Activated effector memory CD4-positive, alpha-beta T cell treated with anti-CD3 and anti-CD28 coated beads, Interleukin-2, amount 50 U/mL, for 16 hours (primary cell): ENCODE results near the gene AOAH.
"Not testable (repeated sequence)": the region's sequence is repeated elsewhere in the genome, so short reads cannot be mapped to it uniquely, and the experiment has no call there.

Source experiments
- DNase-seq: peaks from one replicate; pipeline ENCODE4 v3.0.0-alpha.2; 2020

The AOAH gene

DNA sequence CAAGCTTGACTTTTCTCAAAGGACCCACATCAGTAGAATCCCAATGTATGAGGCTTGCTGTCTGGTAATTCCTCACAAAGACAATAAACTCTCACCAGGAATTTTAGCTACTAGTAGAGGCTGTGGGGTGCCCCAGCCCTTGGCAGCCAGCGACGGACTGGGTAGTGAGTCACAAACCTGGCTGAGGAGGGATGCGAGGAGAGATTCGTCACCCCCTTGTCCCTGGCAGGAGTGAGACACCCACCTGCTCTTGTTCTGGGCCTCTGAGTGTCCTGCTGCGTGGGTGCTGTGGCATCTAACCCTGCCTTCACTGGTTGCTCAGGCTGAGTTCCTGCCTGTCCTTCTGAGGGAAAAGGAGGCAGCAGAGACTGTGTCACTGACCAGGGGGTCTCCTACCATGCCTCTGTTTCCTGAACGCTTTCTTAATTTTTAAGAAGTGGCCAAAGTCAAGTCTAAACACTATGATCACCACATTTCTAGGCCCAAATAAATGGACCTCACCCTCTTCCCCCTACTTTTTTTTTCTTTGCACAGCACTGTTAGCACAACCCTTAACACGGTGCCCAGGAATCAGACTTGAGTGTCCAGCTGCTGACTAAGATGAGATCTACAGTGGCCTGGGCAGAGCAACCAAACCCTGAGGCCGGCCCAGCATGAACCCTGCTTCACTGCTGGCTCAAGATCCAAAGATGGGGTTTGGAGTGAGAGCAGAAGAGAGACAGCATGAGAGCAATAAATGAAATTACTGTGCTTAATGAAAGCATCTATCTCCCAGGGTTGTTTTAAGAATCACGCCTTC, 188.2 kb downstream of the AOAH start:
- no peak for DNase-seq

DNA sequence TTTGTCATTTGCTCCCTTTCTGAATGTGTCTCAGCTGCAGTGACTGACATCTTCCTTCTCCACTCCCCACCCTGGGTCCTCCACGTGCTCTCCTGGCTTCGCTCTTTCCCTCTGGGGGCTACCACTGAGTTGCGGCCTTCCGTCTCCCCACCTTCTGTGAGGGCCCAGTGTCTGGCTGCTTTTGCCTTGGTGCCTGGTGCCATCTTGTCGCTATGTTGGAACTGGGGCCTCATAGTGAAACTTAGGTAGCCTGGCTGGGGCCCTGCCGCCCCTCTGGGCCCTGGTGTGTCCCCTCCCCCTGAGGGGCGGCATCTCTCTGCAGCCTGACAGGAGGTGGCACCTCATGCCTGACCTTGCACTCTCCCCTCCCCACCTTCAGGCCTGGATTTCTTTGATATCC, 190.6 kb downstream of the AOAH start:
- no peak for DNase-seq

DNA sequence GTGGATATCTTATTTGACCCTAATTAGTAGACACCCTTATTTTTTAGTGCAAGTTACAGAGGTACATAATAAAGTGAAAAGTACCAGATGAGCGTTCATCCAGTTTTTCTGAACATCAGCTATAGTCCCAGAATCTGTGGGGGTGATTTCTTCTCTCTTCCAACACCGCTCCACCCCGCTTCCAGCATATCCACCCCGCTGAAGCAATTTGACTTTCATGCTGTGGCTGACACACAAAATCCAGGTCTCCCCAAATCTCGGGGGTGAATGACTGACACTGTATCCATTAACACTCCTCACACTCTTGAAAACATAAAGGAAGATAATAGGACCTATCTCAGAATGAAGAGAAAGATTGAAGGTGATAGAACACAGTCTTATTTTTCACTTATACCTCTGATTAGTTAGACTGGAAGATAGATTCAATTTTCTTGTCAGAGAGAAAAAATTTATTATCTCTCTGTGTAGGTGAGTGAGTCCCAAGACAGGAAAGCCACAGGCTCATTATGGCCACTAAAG, 191.3 kb downstream of the AOAH start:
- no peak for DNase-seq

DNA sequence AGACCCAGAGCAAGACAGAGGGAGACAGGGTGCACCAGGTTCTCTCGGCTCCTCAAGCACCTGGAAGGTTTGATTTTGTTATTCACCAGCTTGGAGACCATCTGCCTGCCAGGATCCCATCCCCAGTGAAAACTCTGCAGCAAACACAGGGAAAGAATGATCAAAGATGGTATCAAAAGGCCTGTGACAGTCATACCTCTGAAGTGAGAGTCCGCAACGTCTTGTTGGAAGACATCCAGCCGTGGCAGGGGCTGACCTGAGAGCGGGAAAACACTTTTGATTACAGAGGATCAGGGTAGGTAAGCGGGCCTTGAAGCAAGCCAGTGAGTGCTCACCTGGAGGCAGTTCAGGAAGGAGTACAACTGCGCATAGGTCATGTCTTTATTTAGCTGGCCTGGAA, 192.3 kb downstream of the AOAH start:
- no peak for DNase-seq

- DNase-seq = no peak
Measured at GRCh38 chr7:36530456-36530855, 193.8 kb downstream of the AOAH start.

DNA sequence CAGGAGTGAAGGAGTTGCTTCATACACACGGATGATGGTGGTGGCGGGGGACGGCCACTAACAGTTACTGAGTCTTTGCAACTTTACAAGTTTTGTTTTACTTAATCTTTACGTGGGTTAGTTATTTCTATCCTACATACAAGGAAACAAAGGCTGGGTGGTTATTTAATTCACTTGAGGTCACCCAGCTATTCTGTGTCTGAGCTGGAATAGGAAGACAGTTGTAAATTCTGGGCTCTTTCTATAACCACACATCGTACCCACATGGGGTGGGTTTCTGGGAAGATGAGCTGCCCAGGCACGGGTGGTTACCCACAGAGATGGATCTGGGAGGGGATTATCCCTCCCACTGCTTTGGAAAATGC, 196.8 kb downstream of the AOAH start:
- DNase-seq = no peak

GRCh38 chr7:36526863-36527548, 197.3 kb downstream of the AOAH start:
- DNase-seq = no peak

DNA sequence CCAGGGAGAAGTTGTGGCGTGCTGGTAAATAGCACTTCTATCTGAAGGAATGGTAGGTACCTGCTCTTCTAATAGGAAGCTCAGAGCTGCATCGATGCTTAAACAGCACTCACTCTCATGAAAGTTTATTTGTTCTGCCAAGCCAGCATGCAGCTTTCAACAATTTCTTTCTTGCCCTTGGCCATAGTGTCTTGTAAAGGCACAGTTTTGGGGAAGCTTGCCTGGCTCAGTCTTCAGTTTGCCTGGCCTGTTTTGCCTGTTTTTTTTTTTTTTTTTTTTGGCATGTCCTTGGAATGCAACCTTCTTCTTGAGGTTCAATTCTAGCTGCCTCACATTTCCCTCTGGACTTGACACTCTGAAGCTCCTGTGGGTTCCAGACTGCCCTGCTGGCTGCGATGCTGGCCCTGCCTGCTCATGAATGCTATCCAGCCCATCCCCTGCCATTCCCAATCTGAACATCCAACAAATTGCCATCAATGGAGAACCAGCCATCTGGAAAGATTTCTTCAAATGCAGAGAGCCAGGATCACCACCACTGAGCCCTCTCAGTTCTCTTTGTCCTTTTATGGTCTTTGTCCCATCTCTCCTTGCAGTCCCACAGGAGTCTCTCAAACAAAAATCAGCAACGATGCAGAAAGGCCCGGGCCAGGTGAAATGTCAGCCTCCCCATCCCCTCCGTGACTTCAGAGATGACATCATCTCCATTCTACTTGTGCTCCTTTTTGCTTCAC, 200.8 kb downstream of the AOAH start:
- DNase-seq = no peak

DNA sequence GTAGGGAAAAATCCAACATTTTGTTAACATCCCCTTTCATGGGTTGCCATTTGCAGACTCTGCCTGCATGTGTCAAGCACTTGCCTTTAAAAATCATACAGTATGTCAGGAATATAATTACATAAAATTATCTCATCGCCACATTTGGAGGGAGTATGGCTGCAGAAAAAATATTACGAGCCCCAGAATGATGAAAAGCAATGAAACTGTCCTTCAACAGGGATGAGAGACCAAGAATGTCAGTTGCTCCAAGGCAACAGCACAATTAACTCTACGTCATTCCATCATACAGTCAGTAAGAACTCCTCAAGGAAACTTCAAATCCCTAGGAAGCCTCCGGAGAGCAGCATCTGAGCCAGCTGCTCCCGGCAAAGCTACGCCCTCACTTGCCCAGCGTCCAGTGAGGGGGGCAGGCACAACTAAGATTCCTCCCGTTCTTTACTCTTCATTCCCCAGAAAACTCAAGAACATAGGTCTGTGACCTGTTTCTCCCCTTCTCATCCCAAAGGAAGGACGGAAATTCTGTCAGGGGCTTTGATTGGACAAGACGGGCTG, 201.8 kb downstream of the AOAH start:
- DNase-seq = no peak

DNA sequence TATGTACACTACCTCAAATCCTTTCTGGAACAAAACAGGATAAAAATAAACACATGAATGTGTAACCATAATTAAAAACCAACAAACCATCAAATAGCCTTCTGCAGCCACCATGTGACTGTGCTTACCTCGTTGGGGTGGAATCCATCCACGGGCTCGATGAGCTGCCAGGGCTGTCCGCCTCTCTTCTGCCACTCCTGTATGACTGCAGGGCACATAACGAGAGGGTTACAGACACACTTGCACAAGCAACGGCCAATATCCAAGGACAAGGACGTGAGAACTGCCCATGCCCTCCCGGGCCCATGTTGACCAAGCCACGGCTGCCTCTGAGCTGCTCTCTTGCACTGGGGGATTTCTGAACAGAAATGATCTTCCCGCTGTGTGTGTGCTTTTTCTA, 202.4 kb downstream of the AOAH start:
- no peak for DNase-seq

- no peak for DNase-seq
Measured at GRCh38 chr7:36521133-36521532, 203.2 kb downstream of the AOAH start.

- DNase-seq = no peak
Measured at GRCh38 chr7:36515847-36516246, 208.4 kb downstream of the AOAH start.

- DNase-seq = no peak
Measured at GRCh38 chr7:36514289-36515243, 209.7 kb downstream of the AOAH start.

- no peak for DNase-seq
Measured at GRCh38 chr7:36513393-36513792, 210.9 kb downstream of the AOAH start.

- no peak for DNase-seq
Measured at GRCh38 chr7:36512616-36513015, 211.7 kb downstream of the AOAH start.

- DNase-seq = no peak
Measured at GRCh38 chr7:36509962-36510361, 214.3 kb downstream of the AOAH start.

- DNase-seq = no peak
Measured at GRCh38 chr7:36507475-36508440, 216.5 kb downstream of the AOAH start.

GRCh38 chr7:36506820-36507219, 217.5 kb downstream of the AOAH start:
- no peak for DNase-seq

DNA sequence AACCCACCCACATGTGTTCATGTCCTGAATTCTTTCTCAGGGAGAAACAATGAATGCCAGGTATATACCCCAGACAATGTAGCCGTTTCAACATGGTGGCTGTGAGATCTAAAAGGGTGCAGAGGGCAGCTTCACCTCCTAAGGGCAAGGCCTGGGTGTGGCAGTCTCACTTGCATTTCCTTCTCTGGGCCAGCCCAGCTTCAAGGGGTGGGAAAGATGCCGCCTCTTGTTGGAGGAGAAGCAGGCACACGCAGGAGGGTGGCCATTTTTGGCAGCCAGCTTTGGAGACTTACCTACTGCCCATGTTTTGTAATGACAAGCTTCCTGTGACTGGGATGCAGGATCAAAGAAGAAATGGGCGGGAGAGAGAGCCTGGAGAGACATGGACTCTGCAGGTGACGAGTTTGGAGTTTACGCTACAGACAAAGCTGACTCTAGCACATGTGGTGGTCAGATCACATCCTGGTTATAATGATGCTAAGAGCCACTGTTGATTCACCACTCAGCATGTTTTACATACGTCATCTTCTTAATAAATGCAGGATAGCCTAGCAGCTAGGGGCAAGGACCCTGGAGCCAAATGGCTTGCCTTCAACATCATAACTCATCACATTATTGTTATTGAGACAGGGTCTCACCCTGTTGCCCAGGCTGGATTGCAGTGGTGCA, 218.0 kb downstream of the AOAH start:
- no peak for DNase-seq

DNA sequence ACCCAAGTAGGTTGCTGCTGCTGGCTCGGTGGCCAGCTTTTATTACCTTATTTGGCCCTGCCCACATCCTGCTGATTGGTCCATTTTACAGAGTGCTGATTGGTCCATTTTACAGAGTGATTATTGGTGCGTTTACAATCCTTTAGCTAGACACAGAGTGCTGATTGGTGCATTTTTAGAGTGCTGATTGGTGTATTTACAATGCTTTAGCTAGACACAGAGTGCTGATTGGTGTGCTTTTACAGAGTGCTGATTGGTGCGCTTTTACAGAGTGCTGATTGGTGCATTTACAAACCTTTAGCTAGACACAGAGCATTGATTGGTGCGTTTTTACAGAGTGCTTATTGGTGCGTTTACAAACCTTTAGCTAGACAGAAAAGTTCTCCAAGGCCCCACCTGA, 219.7 kb downstream of the AOAH start:
- DNase-seq = not testable (repeated sequence)
